Measurements from ENCODE around the gene RUFY1.

- TF ChIP-seq POLR2AphosphoS5 (IDR thresholded peaks at IDR 0.05): no peak
- no peak for TF ChIP-seq CTCF (IDR thresholded peaks at IDR 0.05; ENCODE audit: poor library complexity, severe bottlenecking)
- TF ChIP-seq EZH2 (IDR thresholded peaks at IDR 0.05; ENCODE audit: borderline replicate concordance, insufficient read depth, low read length, poor library complexity, severe bottlenecking): no peak
- no peak for TF ChIP-seq MXI1 (conservative IDR thresholded peaks at IDR 0.05; ENCODE audit: poor library complexity, severe bottlenecking)
- TF ChIP-seq, protein P1, sequence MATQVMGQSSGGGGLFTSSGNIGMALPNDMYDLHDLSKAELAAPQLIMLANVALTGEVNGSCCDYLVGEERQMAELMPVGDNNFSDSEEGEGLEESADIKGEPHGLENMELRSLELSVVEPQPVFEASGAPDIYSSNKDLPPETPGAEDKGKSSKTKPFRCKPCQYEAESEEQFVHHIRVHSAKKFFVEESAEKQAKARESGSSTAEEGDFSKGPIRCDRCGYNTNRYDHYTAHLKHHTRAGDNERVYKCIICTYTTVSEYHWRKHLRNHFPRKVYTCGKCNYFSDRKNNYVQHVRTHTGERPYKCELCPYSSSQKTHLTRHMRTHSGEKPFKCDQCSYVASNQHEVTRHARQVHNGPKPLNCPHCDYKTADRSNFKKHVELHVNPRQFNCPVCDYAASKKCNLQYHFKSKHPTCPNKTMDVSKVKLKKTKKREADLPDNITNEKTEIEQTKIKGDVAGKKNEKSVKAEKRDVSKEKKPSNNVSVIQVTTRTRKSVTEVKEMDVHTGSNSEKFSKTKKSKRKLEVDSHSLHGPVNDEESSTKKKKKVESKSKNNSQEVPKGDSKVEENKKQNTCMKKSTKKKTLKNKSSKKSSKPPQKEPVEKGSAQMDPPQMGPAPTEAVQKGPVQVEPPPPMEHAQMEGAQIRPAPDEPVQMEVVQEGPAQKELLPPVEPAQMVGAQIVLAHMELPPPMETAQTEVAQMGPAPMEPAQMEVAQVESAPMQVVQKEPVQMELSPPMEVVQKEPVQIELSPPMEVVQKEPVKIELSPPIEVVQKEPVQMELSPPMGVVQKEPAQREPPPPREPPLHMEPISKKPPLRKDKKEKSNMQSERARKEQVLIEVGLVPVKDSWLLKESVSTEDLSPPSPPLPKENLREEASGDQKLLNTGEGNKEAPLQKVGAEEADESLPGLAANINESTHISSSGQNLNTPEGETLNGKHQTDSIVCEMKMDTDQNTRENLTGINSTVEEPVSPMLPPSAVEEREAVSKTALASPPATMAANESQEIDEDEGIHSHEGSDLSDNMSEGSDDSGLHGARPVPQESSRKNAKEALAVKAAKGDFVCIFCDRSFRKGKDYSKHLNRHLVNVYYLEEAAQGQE (IDR thresholded peaks at IDR 0.05; ENCODE audit: borderline replicate concordance): no peak
- TF ChIP-seq TAF1 (IDR thresholded peaks at IDR 0.05; ENCODE audit: low read depth): no peak
These were observed 41.1 kb upstream of the RUFY1 start for GRCh38 chr5:179509239-179509638.

All from neural cell (in vitro differentiated cells).